ENCODE results near the gene NINJ2. TPM values are rescaled to one million over a fixed set of nuclear protein-coding genes. Genes with fewer than 3 reads are reported as not detected.

Gene NINJ2
- total and polyA plus RNA-seq, 4 experiments from 2014 or later = 3.7 to 30.3 (median 15.0) TPM

DNA sequence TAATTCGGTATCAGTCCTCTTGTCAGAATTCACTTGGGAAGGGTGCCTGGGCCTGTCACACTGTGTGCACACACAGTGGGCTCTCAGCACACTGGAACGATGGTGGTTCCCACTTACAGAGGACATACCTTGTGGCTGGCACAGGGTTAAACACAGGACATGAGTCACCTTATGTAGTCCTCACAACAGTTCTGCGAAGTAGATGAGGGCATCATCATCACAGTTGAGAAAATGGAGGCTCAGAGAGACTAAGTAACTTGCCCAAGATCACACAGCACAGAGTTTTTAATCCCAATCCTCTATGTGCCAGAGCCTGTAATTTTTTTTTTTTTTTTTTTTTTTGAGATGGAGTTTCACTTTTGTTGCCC, 90.7 kb downstream of the NINJ2 start:
- no peak for DNase-seq
- Histone ChIP-seq H3K4me3 (ENCODE audit: low read length in 2 of 2) (no peak overlapping the region), H3K4me1 (ENCODE audit: insufficient read depth, low read length) (peaks cover 35% of the 10 kb centered on the region), H3K9me3 (ENCODE audit: control insufficient read depth in 1 of 2, low read length in 2 of 2) (no peaks in the 10 kb centered on the region), H3K36me3 (ENCODE audit: insufficient read depth, low read length) (no peaks in the 10 kb centered on the region), H3K27me3 (ENCODE audit: insufficient read depth, low read length) (no peaks in the 10 kb centered on the region), H3K27ac (ENCODE audit: low read depth, low read length) (no peak overlapping the region)
- intact Hi-C loops (cut with micrococcal nuclease) = no loop called here
- Mint-ChIP-seq H3K36me3 (no peaks in the 10 kb centered on the region), H3K27me3 (no peaks in the 10 kb centered on the region), H3K9me3 (peaks cover 0 to 2% (median 0%) of the 10 kb centered on the region in 8 donors), H3K4me3 (no peak overlapping the region), H3K4me1 (peaks cover 17 to 42% (median 29%) of the 10 kb centered on the region in 4 donors), H3K27ac (peak overlapping the region in 4 of 7 donors; percentile 4 to 77 (median 36))
- ChIA-PET POLR2A (ENCODE audit: partially characterized antibody) (interaction anchor here (1.0 kb wide), 1 partner anchor 180 kb away, joined by 3 read pairs; no protein-coding TSS in a partner anchor), CTCF (ENCODE audit: partially characterized antibody) (interaction anchor here (0.6 to 12.7 kb wide), 6 partner anchors 29 to 520 kb away, joined by 3 to 219 read pairs (median 4); partner anchors contain the start of genes RAD52 and WNK1)

DNA sequence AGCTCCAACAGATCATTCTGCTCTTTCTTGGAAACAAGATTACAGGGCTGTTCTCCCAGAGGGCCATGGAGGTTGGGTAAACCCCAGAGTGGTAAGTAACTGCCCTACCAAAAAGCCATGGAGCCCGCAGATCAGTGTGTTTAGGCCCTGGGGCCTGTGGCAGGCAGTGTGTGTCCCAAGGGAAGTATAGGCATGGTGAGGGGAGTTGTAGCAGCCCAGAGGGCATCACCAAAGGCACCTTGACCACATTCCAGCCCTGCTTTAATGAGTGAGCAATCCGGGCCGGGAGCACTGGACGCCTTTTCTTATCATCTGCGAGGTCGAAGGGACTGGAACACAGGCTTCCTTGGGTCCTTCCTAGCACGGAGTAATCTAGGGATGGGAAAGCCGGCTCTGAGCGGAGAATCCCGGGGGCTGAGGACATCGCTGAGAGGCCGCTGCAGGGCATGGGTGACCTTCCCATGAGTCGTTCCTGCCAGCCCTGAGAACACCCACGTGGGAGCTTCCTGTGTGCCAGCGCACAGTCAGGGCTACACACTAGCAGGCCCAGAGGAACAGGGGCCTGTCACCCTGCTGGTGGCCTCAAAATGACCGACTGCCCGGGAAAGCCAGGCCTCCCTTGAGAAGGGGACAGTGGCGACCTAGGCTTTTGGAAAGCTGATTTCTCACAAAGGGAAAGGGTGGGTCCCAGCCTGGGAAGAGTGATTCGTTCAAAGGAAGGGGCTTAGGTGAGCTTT, 91.3 kb downstream of the NINJ2 start:
- Histone ChIP-seq H3K9me3 (ENCODE audit: control insufficient read depth in 1 of 2, low read length in 2 of 2) (no peaks in the 10 kb centered on the region), H3K27me3 (ENCODE audit: insufficient read depth, low read length) (no peaks in the 10 kb centered on the region), H3K4me3 (ENCODE audit: low read length in 2 of 2) (no peak overlapping the region), H3K4me1 (ENCODE audit: insufficient read depth, low read length) (peaks cover 37% of the 10 kb centered on the region), H3K27ac (ENCODE audit: low read depth, low read length) (no peak overlapping the region), H3K36me3 (ENCODE audit: insufficient read depth, low read length) (no peaks in the 10 kb centered on the region)
- Mint-ChIP-seq H3K36me3 (no peaks in the 10 kb centered on the region), H3K9me3 (peaks cover 0 to 2% (median 0%) of the 10 kb centered on the region in 8 donors), H3K27me3 (no peaks in the 10 kb centered on the region), H3K27ac (peak overlapping the region in 2 of 7 donors; percentile 13 to 41), H3K4me1 (peaks cover 22 to 45% (median 34%) of the 10 kb centered on the region in 4 donors), H3K4me3 (peak overlapping the region in 3 of 8 donors; percentile 5 to 35 (median 11))
- intact Hi-C loops (cut with micrococcal nuclease) = no loop called here
- CTCF ChIA-PET (ENCODE audit: partially characterized antibody) = interaction anchor here (0.8 to 12.7 kb wide), 6 partner anchors 179 to 521 kb away, joined by 3 to 219 read pairs (median 9); partner anchors contain the start of genes RAD52 and WNK1
- DNase-seq = no peak
- POLR2A ChIA-PET (ENCODE audit: partially characterized antibody) = interaction anchor here (1.0 kb wide), 1 partner anchor 181 kb away, joined by 3 read pairs; no protein-coding TSS in a partner anchor

DNA sequence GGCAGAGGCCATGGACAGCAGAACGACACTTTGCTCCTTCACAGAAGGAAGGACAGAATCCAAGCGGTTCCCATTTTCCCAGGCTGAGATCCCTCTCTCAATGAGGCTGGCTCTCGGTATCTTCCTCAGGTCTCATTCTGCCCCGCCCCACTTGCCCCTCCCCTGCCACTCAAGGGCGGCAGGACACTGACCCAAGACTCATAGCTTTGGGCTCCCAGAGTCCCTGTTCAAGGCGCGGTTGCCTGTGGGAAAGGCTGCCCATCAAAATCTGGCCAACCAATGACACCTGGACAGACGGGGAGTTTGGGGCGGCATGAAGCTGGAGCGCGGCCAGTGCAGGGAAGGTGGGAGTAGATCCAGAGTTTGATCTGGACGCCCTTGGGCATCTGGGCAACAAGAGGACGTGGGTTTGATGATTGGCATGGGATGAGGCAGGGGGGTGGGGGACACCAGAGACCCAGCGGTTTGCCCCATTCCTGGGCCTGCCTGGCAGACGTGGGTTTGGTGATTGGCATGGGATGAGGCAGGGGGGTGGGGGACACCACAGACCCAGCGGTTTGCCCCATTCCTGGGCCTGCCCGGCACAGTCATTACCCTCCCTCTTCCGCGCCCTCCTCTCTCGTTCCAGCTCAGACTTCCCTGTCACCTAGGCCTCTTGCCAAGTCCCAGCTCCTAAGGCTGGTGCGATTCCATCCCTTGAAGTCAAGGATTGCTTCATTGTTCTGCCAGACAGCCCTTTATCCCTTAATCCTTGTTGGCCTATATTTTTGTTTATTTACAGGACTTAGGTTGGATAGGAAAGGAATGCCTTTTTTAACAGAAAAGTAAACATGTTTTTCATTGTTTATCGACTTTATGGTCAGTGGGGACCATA, 92.1 kb downstream of the NINJ2 start:
- Histone ChIP-seq H3K36me3 (ENCODE audit: insufficient read depth, low read length) (no peaks in the 10 kb centered on the region), H3K27ac (ENCODE audit: low read depth, low read length) (no peak overlapping the region), H3K9me3 (ENCODE audit: control insufficient read depth in 1 of 2, low read length in 2 of 2) (no peaks in the 10 kb centered on the region), H3K4me3 (ENCODE audit: low read length in 2 of 2) (no peak overlapping the region), H3K4me1 (ENCODE audit: insufficient read depth, low read length) (peaks cover 37% of the 10 kb centered on the region), H3K27me3 (ENCODE audit: insufficient read depth, low read length) (no peaks in the 10 kb centered on the region)
- CTCF ChIA-PET (ENCODE audit: partially characterized antibody) = interaction anchor here (0.7 to 12.7 kb wide), 10 partner anchors 52 to 522 kb away, joined by 3 to 219 read pairs (median 6); partner anchors contain the start of genes RAD52 and WNK1
- intact Hi-C loops (cut with micrococcal nuclease) = no loop called here
- Mint-ChIP-seq H3K27me3 (no peaks in the 10 kb centered on the region), H3K27ac (peak overlapping the region in 3 of 7 donors; percentile 13 to 57 (median 42)), H3K4me1 (peaks cover 25 to 47% (median 38%) of the 10 kb centered on the region in 4 donors), H3K4me3 (peak overlapping the region in 4 of 8 donors; percentile 35 to 58 (median 46)), H3K36me3 (peaks cover 0 to under 1% of the 10 kb centered on the region in 2 donors), H3K9me3 (peaks cover 0 to 2% (median 0%) of the 10 kb centered on the region in 8 donors)
- no peak for DNase-seq
- POLR2A ChIA-PET (ENCODE audit: partially characterized antibody) = interaction anchor here (1.6 to 2.3 kb wide), 2 partner anchors 180 to 183 kb away, joined by 6 to 10 read pairs; no protein-coding TSS in a partner anchor

DNA sequence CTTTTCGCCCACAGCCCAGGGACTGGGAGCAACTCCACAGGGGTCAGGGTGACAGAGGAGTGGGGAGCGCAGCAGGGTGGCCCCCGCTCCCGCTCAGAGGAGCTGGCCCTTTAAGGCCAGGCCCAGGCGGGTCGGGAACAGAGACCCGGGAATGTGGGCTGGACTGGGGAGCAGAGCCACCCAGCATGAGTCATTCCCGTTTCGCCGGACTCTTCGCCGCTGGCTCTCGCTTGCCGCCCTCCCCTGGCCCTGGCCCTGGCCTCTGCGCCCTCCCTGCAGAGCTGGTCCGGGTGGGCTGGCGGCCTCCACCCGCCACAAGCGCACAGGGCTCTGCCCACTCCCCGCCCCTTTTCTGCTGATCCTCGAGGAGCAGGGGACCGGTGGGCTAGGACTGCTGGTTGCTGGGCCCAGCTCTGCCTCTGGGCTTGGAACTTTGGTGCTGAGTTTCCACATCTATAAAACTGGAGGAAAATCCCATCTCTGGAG, 92.8 kb downstream of the NINJ2 start:
- peaks cover 0 to 4% of the 10 kb centered on the region in 2 donors for H3K36me3 Mint-ChIP-seq
- H3K4me1 ChIP-seq (ENCODE audit: insufficient read depth, low read length) = peaks cover 37% of the 10 kb centered on the region
- DNase-seq = no peak
- no peaks in the 10 kb centered on the region for H3K36me3 ChIP-seq (ENCODE audit: insufficient read depth, low read length)
- H3K4me1 Mint-ChIP-seq = peaks cover 29 to 48% (median 39%) of the 10 kb centered on the region in 4 donors
- H3K4me3 ChIP-seq (ENCODE audit: low read length in 2 of 2) = peak overlapping the region in 1 of 2 donors; percentile 65
- H3K27ac Mint-ChIP-seq = no peak overlapping the region
- H3K4me3 Mint-ChIP-seq = peak overlapping the region in 3 of 8 donors; percentile 35 to 86 (median 52)
- no peaks in the 10 kb centered on the region for H3K27me3 Mint-ChIP-seq
- peaks cover 0 to 2% (median 0%) of the 10 kb centered on the region in 8 donors for H3K9me3 Mint-ChIP-seq
- ChIA-PET POLR2A (ENCODE audit: partially characterized antibody) (interaction anchor here (1.5 to 2.3 kb wide), 5 partner anchors 181 to 379 kb away, joined by 4 to 10 read pairs (median 7); partner anchors contain the start of gene RAD52), CTCF (ENCODE audit: partially characterized antibody) (interaction anchor here (0.7 to 12.7 kb wide), 15 partner anchors 10 to 522 kb away, joined by 3 to 219 read pairs (median 4); partner anchors contain the start of gene RAD52)
- H3K9me3 ChIP-seq (ENCODE audit: control insufficient read depth in 1 of 2, low read length in 2 of 2) = no peaks in the 10 kb centered on the region
- intact Hi-C loops (cut with micrococcal nuclease) = no loop called here
- peak overlapping the region; percentile 47 for H3K27ac ChIP-seq (ENCODE audit: low read depth, low read length)
- H3K27me3 ChIP-seq (ENCODE audit: insufficient read depth, low read length) = no peaks in the 10 kb centered on the region

DNA sequence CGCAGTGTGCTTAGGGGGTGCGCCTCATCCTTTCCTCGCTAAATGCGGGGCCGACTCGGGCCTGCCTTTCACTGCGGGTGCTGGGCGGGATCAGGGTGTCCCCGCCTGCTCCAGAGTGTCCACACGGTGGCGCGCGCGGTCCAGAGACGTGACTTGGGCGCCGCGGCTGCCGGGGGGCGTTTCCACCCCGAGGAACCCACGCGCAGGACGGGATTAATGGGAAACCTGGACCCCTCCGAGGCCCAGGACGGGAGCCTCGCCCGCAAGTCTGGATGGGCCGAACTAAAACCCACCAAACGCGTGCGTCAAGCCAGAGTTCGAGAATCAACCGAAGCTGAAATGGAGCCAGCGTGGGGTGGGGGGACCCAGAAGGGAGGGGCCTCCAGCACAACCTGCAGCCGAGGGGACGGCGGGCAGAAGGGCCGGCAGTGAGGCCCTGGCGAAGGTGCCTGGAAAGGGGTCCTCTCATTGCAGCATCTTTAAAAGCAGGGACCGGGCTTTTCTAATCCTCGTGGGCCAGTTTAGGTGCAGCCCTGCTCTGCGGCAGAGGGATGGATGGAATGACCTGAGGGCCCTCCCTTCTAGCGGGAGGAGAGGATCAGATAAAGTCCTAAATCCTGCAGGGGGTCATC, 93.3 kb downstream of the NINJ2 start:
- no peaks in the 10 kb centered on the region for H3K27me3 Mint-ChIP-seq

More for the DNA sequence above, 93.3 kb downstream of the NINJ2 start:
- Histone ChIP-seq H3K36me3 (ENCODE audit: insufficient read depth, low read length) (no peaks in the 10 kb centered on the region), H3K4me1 (ENCODE audit: insufficient read depth, low read length) (peaks cover 43% of the 10 kb centered on the region), H3K27me3 (ENCODE audit: insufficient read depth, low read length) (no peaks in the 10 kb centered on the region), H3K27ac (ENCODE audit: low read depth, low read length) (peak overlapping the region; percentile 47), H3K4me3 (ENCODE audit: low read length in 2 of 2) (peak overlapping the region; percentile 52 to 65), H3K9me3 (ENCODE audit: control insufficient read depth in 1 of 2, low read length in 2 of 2) (no peaks in the 10 kb centered on the region)
- H3K4me1 Mint-ChIP-seq = peaks cover 35 to 54% (median 42%) of the 10 kb centered on the region in 4 donors
- POLR2A ChIA-PET (ENCODE audit: partially characterized antibody) = interaction anchor here (1.5 to 2.3 kb wide), 5 partner anchors 182 to 379 kb away, joined by 4 to 10 read pairs (median 7); partner anchors contain the start of gene RAD52
- H3K36me3 Mint-ChIP-seq = peaks cover 0 to 4% of the 10 kb centered on the region in 2 donors
- H3K4me3 Mint-ChIP-seq = peak overlapping the region; percentile 78 to 90 (median 86)
- peak; percentile 79 to 84 (median 82) for DNase-seq
- CTCF ChIA-PET (ENCODE audit: partially characterized antibody) = interaction anchor here (0.7 to 12.7 kb wide), 18 partner anchors 9 to 523 kb away, joined by 3 to 219 read pairs (median 4); partner anchors contain the start of genes ERC1 and RAD52
- peak overlapping the region in 6 of 7 donors; percentile 64 to 88 (median 80) for H3K27ac Mint-ChIP-seq
- intact Hi-C loops (cut with micrococcal nuclease) = loop anchor here (1.0 to 10.0 kb wide), 4 partner anchors 245 to 1022 kb away; partner anchors contain the start of genes FBXL14 and RAD52
- H3K9me3 Mint-ChIP-seq = peaks cover 0 to 2% (median 0%) of the 10 kb centered on the region in 8 donors
